ES-I3 (cell line): Measurements from ENCODE around the gene ACY1.

Source experiments
- H3K36me3 ChIP-seq: 2 replicates; pipeline ENCODE4 v1.6.1; 2013; ENCODE audit warnings: mild to moderate bottlenecking, low read length, control low read depth, moderate library complexity; ENCODE audit not compliant: insufficient read depth
- H3K4me1 ChIP-seq: 2 replicates; pipeline ENCODE4 v1.6.1; 2013; ENCODE audit warnings: mild to moderate bottlenecking, control low read depth, low read length; ENCODE audit not compliant: insufficient read depth
- H3K9ac ChIP-seq: 2 replicates; pipeline ENCODE4 v1.6.1; 2013; ENCODE audit warnings: low read depth, mild to moderate bottlenecking, low read length, moderate library complexity
- H3K9me3 ChIP-seq: 2 replicates; pipeline ENCODE4 v1.6.1; 2013; ENCODE audit warnings: mild to moderate bottlenecking, low read length, moderate library complexity; ENCODE audit not compliant: control insufficient read depth, insufficient read depth

ACY1 gene

GRCh38 chr3:52036829-52037228 is 53.5 kb downstream of the ACY1 start:
- Histone ChIP-seq H3K36me3 (no peaks in the 10 kb centered on the region), H3K9me3 (no peaks in the 10 kb centered on the region), H3K9ac (no peak overlapping the region), H3K4me1 (no peaks in the 10 kb centered on the region)

GRCh38 chr3:52037291-52037690 is 54.0 kb downstream of the ACY1 start:
- no peaks in the 10 kb centered on the region for H3K9me3 ChIP-seq
- H3K4me1 ChIP-seq = no peaks in the 10 kb centered on the region
- no peak overlapping the region for H3K9ac ChIP-seq
- H3K36me3 ChIP-seq = no peaks in the 10 kb centered on the region

GRCh38 chr3:52038227-52038626 is 54.9 kb downstream of the ACY1 start:
- no peaks in the 10 kb centered on the region for H3K36me3 ChIP-seq
- H3K4me1 ChIP-seq = no peaks in the 10 kb centered on the region
- H3K9ac ChIP-seq = no peak overlapping the region
- no peaks in the 10 kb centered on the region for H3K9me3 ChIP-seq
